ENCODE data around the gene TMTC2.

TMTC2 gene

DNA sequence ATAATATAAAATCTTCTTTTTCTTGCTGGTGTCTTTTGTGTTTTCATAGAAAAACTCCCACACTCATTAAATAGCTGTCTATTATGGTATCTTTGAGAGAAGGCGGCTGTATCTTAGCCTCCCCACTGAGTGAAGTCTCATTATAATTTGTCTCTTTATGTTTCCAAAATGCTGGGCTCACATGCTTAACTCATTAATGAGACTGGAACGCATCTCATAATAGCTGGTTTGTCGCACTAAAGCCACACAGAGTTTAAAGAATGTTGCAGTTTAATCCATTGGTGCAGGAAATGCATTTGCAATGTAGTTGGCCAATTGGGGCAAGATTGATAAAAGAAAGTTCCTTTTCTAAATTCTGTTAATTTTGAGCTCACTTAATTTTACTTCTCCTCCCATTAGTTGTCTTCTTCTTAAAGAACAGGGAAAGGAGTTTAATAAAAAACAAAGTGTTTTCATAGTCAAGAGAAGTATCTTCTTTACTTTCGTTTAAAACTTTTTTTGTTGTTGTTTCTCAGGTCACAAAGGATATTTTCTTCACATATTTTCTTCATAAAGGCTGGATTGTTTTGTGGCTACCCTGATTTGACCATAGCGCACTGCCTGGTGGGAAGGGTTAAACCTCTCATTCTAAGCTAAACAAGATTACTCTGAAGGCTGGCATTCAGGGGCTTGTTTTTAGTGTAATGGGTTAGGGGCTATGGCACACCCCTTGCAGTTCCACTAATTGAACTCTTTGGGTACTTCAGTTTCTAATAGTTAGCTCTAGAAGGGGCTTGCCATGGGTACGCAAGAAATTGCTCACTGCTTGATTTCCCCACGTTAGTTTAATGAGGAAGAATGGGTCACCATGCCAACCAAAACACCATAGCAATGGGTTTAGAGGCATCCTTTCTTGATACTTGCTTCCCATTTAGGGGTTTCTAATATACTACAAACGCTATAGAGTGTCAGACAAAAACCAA, 197.0 kb downstream of the TMTC2 start:
- DNase-seq (ENCODE audit: low spot score): no peak
- TF ChIP-seq, protein P1, sequence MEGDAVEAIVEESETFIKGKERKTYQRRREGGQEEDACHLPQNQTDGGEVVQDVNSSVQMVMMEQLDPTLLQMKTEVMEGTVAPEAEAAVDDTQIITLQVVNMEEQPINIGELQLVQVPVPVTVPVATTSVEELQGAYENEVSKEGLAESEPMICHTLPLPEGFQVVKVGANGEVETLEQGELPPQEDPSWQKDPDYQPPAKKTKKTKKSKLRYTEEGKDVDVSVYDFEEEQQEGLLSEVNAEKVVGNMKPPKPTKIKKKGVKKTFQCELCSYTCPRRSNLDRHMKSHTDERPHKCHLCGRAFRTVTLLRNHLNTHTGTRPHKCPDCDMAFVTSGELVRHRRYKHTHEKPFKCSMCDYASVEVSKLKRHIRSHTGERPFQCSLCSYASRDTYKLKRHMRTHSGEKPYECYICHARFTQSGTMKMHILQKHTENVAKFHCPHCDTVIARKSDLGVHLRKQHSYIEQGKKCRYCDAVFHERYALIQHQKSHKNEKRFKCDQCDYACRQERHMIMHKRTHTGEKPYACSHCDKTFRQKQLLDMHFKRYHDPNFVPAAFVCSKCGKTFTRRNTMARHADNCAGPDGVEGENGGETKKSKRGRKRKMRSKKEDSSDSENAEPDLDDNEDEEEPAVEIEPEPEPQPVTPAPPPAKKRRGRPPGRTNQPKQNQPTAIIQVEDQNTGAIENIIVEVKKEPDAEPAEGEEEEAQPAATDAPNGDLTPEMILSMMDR (IDR thresholded peaks at IDR 0.05; ENCODE audit: extremely low read depth, missing control alignments): no peak

DNA sequence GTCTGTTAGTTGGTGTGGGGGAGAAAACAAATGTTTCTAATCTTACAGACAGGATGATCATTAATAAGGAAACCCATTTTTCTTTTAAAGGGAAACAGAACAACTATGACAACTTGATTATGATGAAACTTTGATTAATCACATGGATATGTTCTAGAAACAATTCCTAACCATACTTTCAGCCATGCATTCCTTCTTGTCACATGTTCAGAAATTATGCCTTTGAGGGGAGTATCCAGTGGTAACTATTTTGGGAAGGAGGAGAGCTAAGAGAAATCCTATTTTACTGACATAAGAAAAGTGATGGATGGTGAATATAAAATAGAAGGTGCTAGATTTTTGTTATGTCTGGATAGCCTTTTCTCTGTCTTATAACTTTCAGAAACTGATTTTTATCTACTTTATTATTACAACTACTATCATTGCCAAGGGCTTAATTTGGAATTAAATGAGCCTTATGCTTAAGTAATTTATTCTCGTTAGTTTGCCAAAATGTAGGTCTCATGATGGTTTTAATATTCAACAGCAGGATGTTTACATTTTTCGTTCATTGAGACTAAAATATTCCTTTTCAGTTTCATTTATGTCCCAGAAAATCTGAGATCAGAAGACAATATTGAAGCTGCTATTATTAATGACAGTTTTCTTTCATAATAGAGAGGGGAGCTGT, 200.1 kb downstream of the TMTC2 start:
- DNase-seq (ENCODE audit: low spot score): no peak
- TF ChIP-seq, protein P1 (IDR thresholded peaks at IDR 0.05; ENCODE audit: extremely low read depth, missing control alignments): no peak

DNA sequence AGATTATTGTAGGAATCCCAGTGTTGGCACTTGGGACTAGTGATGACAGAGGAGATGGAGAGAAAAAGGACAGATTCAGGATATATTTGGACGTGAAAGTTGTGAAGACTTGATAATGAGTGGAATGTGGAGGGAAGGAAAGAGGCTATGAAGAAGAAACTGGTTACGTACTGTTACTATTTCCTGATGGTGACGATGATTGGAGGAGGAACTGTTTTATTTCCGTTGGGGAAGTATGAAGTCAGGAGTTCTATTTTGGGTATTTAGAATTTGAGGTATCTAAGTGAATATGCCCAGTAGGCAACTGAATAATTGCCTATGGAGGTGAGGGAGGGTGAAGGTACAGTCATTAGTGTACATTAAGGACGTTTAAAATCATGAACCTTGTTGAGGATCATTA, 207.2 kb downstream of the TMTC2 start:
- DNase-seq (ENCODE audit: low spot score): no peak
- TF ChIP-seq, protein P1 (IDR thresholded peaks at IDR 0.05; ENCODE audit: extremely low read depth, missing control alignments): no peak

DNA sequence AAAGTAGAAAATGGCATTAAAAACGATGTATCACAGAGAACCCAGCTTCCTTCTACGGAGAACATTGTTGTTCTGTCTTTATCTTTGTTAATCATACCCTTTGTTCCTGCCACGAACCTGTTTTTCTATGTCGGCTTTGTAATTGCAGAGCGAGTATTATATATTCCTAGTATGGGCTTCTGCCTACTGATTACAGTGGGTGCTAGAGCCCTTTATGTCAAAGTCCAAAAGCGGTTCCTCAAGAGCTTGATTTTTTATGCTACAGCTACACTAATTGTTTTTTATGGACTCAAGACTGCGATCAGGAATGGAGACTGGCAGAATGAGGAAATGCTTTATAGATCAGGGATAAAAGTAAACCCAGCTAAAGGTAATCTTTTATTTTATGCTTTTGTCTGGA, 209.6 kb downstream of the TMTC2 start:
- TF ChIP-seq, protein P1 (IDR thresholded peaks at IDR 0.05; ENCODE audit: extremely low read depth, missing control alignments): no peak

DNA sequence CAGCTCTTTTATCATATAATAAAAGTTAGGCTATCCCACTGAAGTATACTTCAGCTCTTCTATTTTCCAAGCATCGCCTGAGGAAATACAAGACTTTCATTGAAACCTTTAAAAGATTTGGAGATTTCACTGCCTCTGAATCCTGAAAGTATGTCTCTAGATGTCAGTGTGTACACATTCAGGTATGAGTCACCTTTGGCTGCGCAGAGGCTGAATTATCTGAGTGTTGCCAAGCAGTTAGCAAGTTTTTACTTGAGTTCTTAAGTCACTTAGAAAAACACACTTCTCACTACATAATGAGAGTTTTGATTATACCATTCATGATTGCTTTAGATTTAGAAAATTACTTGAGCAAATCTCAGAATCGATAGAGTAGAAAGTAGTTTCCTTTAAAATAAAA, 210.3 kb downstream of the TMTC2 start:
- TF ChIP-seq, protein P1 (IDR thresholded peaks at IDR 0.05; ENCODE audit: extremely low read depth, missing control alignments): no peak

More for the DNA sequence above, 209.6 kb downstream of the TMTC2 start:
- DNase-seq (ENCODE audit: low spot score): no peak

DNA sequence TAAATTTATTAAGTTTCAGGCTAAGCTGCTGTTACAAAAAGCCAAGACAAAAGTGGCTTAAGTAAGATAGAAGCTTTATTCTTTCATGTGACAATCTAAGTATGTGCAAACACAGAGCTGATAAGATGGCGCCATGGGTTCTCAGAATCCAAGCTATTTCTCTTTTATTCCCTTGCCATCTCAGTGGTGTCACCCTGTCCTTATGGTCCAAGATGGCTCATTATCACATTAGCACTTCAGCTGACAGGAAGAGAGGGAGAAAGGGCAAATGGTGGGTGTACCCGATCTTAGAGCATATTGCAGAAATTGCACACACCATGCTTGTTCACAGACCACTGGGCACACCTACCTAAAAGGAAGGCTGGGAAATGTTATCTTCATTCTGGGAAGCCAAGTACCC, 211.7 kb downstream of the TMTC2 start:
- no peak for DNase-seq (ENCODE audit: low spot score)
- TF ChIP-seq, protein P1 (IDR thresholded peaks at IDR 0.05; ENCODE audit: extremely low read depth, missing control alignments): no peak

More for the DNA sequence above, 210.3 kb downstream of the TMTC2 start:
- no peak for DNase-seq (ENCODE audit: low spot score)

DNA sequence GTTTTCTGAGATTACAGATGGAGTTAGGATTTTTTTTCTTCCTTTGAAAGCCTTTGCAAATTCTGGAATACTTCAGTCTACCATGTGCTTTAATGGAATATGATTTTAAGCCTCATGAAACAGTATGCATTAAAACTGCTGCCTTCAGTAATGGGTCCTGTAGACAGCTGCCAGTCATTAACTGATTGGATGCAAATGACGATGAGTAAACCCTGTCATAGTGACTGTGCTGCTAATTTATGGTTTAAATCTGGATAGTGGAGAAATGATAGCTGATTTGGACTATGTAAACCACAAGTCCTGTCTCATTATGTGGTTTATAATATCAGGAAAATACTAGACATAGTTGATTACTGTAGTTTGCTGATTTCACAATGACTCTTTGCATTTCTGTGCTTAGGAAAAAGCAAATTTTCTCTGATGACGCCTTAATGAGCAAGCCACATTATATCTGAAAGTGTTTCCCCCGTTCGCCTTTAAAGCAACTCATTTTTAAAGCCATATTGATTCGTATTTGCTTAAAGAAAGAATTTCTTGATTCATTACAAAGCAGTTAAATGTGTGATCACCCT, 217.6 kb downstream of the TMTC2 start:
- TF ChIP-seq, protein P1 (IDR thresholded peaks at IDR 0.05; ENCODE audit: extremely low read depth, missing control alignments): no peak

More for the DNA sequence above, 217.6 kb downstream of the TMTC2 start:
- DNase-seq (ENCODE audit: low spot score): no peak
